Nephron (organoid): Measurements from ENCODE around the gene FAM131B.

Experiments
- H3K27ac Mint-ChIP-seq, 3 experiments: 2 replicates each; pipeline ENCODE4 v1.8.0; 2020; ENCODE audit warnings: mixed read lengths in 3 of 3, mild to moderate bottlenecking in 2 of 3, moderate library complexity in 1 of 3
- H3K27me3 Mint-ChIP-seq: 2 replicates; pipeline ENCODE4 v1.8.0; 2021; ENCODE audit warnings: low read depth, mild to moderate bottlenecking, moderate library complexity, mixed read lengths
- H3K36me3 Mint-ChIP-seq: 2 replicates; pipeline ENCODE4 v1.8.0; 2020; ENCODE audit warnings: low read depth, mixed read lengths
- H3K4me1 Mint-ChIP-seq: 2 replicates; pipeline ENCODE4 v1.8.0; 2020; ENCODE audit warnings: mixed read lengths
- H3K4me3 Mint-ChIP-seq, 3 experiments: 2 replicates each; pipeline ENCODE4 v1.8.0; 2020; ENCODE audit warnings: mild to moderate bottlenecking in 3 of 3, mixed read lengths in 3 of 3, moderate library complexity in 2 of 3
- H3K9me3 Mint-ChIP-seq: 2 replicates; pipeline ENCODE4 v1.8.0; 2020; ENCODE audit warnings: mixed read lengths
- TF ChIP-seq, protein P1 (sequence below), 3 experiments: fragments of 200-600 bp; sonication (generic); IDR thresholded peaks; one replicate each; pipeline ENCODE4 v1.5.0; 2021; ENCODE audit warnings: antibody characterized with exemption in 3 of 3; ENCODE audit not compliant: unreplicated experiment in 3 of 3

FAM131B gene

DNA sequence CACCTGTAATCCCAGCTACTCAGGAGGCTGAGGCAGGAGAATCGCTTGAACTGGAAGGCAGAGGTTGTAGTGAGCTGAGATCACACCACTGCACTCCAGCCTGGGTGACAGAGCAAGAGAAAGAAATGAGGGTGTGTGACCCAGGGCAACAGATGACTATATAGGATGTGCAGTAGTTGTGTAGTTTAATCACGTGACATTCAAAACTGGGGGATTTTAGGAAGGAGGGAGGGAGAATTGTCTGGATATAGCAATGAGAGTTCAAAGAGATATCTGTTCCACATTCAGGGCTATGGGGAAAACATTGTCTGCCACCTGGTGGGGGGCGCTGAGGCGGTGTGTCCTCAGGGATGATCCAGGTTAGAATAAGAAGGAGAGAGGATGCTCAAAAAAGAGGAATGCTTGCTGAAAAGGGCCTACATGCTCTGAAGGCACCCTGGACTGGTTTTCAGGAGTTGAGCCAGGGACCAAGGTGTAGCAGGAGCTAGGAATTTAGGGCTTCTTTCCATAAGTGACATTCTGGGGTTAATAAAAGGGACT lies 10.8 kb upstream of the FAM131B start:
- Mint-ChIP-seq H3K4me3 (no peak overlapping the region), H3K36me3 (no peaks in the 10 kb centered on the region), H3K27ac (peak overlapping the region in 1 of 3 experiments; percentile 21), H3K9me3 (no peaks in the 10 kb centered on the region), H3K4me1 (peaks cover 23% of the 10 kb centered on the region), H3K27me3 (no peaks in the 10 kb centered on the region)
- TF ChIP-seq, protein P1, sequence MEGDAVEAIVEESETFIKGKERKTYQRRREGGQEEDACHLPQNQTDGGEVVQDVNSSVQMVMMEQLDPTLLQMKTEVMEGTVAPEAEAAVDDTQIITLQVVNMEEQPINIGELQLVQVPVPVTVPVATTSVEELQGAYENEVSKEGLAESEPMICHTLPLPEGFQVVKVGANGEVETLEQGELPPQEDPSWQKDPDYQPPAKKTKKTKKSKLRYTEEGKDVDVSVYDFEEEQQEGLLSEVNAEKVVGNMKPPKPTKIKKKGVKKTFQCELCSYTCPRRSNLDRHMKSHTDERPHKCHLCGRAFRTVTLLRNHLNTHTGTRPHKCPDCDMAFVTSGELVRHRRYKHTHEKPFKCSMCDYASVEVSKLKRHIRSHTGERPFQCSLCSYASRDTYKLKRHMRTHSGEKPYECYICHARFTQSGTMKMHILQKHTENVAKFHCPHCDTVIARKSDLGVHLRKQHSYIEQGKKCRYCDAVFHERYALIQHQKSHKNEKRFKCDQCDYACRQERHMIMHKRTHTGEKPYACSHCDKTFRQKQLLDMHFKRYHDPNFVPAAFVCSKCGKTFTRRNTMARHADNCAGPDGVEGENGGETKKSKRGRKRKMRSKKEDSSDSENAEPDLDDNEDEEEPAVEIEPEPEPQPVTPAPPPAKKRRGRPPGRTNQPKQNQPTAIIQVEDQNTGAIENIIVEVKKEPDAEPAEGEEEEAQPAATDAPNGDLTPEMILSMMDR (IDR thresholded peaks at IDR 0.05; ENCODE audit: unreplicated experiment in 3 of 3), result no peak

DNA sequence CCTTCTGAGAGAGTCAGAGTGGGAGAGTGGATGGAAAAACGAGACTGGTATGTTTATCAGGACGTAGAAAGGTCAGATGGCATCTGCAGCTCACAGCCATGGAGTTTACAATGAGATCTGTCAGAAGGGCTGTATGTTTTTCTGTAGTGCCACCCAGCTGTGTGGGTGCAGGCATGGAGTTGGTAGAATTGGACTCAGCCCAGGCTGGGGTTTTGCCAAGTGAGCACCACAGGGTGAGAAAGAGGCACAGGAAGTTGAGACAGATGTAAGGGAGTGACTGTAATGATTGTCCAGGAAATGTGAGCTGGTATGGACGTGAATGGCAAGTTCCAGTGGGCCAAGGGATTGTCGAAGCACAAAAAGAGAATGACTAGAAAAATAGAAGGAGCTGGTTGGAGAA lies 9.6 kb upstream of the FAM131B start:
- no peak overlapping the region for H3K27ac Mint-ChIP-seq

DNA sequence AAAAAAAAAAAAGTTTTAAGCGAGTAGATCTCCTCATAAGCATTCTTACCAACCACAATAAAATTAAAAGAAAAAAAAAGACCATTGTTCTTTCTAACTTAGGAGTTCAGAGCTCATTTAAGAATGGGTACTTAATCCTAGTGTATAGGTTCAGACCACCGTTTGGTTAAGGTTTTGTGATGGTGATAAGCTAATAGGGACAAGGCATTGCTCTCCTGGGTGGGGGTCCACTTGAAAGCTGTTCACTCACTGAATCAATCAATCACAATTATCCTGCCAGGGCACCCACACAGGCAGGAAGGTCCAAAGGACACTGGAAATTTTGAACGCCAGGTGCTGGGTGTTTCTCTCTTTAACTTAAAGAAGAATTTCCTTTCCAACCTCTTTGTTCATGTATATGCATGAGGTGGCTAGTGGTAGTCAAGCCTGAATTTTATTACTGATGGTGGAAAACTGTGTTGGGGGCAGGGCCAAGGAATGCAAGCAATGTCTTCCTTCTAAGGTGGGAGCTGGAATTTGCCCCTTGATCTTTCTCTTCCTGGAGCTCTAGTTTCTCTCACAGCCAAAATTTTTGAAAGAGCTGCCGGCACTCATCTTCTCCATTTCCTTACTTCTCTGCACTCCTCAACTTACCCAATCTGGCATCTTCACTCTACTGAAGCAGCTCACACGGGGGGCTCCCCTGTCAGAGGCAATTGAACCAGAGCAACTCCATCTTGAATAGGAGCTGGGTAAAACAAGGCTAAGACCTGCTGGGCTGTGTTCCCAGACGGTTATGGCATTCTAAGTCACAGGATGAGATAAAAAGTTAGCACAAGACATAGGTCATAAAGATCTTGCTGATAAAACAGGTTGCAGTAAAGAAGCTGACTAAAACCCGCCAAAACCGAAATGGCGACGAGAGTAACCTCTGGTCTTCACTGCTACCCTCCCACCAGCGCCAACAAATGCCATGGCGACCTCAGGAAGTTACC lies 7.5 kb upstream of the FAM131B start:
- H3K27ac Mint-ChIP-seq, result peak overlapping the region in 2 of 3 experiments; percentile 12 to 93
- peaks cover 13% of the 10 kb centered on the region for H3K4me1 Mint-ChIP-seq
- peaks cover 15% of the 10 kb centered on the region for H3K27me3 Mint-ChIP-seq
- no peaks in the 10 kb centered on the region for H3K9me3 Mint-ChIP-seq
- no peaks in the 10 kb centered on the region for H3K36me3 Mint-ChIP-seq
- no peak overlapping the region for H3K4me3 Mint-ChIP-seq
- TF ChIP-seq, protein P1 (IDR thresholded peaks at IDR 0.05; ENCODE audit: unreplicated experiment in 3 of 3), result no peak

More for the DNA sequence above, 9.6 kb upstream of the FAM131B start:
- Mint-ChIP-seq H3K4me1 (peaks cover 14% of the 10 kb centered on the region), H3K9me3 (no peaks in the 10 kb centered on the region), H3K27me3 (no peaks in the 10 kb centered on the region), H3K36me3 (no peaks in the 10 kb centered on the region), H3K4me3 (no peak overlapping the region)
- TF ChIP-seq, protein P1 (IDR thresholded peaks at IDR 0.05; ENCODE audit: unreplicated experiment in 3 of 3), result no peak

DNA sequence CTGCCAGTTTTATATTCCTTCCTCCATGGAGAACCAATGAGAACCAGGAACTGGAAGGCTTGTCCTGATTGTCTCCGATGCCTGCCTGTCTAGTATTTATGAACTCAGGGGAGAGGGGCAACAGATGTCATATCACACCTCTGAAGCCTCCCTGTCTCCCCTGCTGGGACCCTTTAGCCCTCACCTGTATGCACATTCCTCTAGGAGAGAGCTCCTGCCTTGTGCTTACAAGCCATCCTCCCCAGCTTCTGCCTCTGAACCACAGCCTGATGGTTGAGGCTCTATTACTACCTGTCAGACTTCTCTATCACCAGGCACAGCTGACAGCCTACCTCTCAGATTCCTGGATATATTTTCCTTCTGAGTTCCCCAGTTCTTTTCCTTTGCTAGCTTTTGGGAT lies 5.9 kb upstream of the FAM131B start:
- no peak overlapping the region for H3K4me3 Mint-ChIP-seq

DNA sequence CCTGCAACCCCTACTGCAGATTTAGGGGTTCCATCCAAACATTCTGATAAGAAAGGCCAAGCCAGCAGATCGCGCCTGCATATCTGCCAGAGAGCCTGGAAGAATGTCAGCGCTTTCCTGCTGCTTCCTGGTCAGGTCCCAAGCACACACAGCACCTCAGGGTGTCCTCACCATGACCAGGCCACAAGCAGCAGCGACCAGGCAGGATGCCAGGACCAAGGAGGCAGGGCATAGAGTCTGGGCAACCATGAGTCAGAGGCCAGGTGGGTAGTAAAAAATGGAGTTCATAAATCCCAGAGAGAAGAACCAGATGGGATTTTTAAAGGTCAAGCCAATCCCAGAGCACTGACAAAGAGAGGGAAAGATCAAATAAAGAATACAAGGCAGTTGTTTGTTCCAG lies 5.5 kb upstream of the FAM131B start:
- Mint-ChIP-seq H3K36me3 (no peaks in the 10 kb centered on the region), H3K4me1 (peaks cover 13% of the 10 kb centered on the region), H3K27ac (peak overlapping the region in 1 of 3 experiments; percentile 76), H3K4me3 (no peak overlapping the region), H3K9me3 (no peaks in the 10 kb centered on the region), H3K27me3 (peaks cover 35% of the 10 kb centered on the region)
- TF ChIP-seq, protein P1 (IDR thresholded peaks at IDR 0.05; ENCODE audit: unreplicated experiment in 3 of 3), result no peak

More for the DNA sequence above, 5.9 kb upstream of the FAM131B start:
- no peaks in the 10 kb centered on the region for H3K9me3 Mint-ChIP-seq
- H3K36me3 Mint-ChIP-seq, result no peaks in the 10 kb centered on the region
- peaks cover 31% of the 10 kb centered on the region for H3K27me3 Mint-ChIP-seq
- H3K27ac Mint-ChIP-seq, result peak overlapping the region in 1 of 3 experiments; percentile 76
- TF ChIP-seq, protein P1 (IDR thresholded peaks at IDR 0.05; ENCODE audit: unreplicated experiment in 3 of 3), result no peak
- peaks cover 13% of the 10 kb centered on the region for H3K4me1 Mint-ChIP-seq
